Stimulated activated CD4-positive, alpha-beta T cell treated with anti-CD3 and anti-CD28 coated beads, Interleukin-1b, Interleukin-23, amount 100 ng/mL, for 4 hours (primary cell): ENCODE results near the gene PPIL6.

Experiments
- DNase-seq, 2 donors: peaks; one replicate each; pipeline ENCODE4 v3.0.0-alpha.2; 2020; ENCODE audit warnings: low read depth in 2 of 2

The PPIL6 gene

DNA sequence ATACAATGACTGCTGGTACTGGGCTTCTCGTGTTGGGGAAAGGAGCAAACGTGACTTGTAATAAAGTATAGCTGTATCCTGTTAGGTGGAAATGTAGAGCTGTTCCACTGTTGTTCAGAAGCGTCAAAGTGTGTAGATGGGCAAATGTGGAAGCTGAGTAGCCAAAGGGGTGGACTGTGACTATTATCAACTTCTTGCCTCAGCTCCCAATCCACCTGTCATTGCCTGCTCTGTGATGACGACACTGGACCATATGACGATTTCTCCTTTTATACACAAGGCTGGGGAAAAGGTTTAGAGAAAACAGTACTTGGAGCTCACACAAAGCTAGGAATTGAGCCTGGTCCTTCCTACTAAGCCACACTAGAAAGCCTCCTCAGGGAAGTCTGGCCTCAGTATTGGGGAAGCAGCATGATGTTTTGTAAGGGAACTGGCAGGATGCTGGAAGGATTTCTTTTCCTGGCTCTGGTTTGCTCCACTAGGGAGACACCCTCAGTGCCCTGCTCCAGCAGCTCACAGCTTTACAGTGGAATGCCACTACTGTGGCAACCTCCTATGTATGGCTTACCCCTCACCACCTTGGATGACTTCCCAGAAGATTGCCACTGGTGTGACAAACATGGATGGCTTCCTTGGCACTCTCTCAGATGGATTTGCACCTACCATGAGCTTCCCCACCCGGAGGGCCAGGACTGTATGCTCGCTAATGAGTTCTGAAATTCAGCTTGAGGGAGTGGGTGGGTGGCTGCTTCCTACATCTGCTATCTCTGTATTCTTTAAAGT lies 78.1 kb downstream of the PPIL6 start:
- DNase-seq, result no peak

DNA sequence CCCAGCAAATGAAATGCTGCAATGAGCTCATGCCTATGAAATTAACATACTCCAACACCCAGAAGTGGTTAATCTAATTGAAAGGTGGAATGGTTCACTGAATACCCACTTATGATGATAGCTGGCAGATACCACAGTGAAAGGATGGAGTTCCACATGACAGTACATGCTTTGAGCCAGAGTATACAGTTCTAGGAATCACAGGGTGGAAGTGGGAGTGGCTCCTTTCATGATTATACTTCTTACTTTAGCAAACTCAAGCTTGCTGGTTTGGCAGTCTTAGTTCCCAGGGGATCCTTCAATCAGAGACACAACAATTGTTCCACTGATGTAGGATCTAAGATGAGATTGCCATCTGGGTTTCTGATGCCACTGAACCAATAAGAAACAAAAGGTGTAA lies 79.6 kb downstream of the PPIL6 start:
- DNase-seq, result no peak

DNA sequence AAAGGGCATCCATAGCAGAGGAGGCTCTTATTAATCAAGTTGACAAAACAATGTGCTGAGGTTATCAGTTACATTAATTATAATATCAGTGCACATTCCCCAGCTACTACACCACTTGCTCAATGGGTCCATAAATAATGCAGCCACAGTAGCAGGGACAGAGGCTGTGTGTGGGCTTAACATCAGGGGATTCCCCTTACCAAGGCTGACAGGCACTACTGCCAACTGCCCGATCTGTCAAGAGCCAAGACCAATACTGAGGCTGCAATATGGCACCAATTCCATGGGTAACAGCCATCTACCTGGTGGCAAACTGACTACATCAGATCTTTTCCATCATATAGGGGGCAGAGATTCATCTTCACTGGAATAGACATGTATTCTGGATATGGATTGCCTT lies 80.1 kb downstream of the PPIL6 start:
- DNase-seq, result no peak

DNA sequence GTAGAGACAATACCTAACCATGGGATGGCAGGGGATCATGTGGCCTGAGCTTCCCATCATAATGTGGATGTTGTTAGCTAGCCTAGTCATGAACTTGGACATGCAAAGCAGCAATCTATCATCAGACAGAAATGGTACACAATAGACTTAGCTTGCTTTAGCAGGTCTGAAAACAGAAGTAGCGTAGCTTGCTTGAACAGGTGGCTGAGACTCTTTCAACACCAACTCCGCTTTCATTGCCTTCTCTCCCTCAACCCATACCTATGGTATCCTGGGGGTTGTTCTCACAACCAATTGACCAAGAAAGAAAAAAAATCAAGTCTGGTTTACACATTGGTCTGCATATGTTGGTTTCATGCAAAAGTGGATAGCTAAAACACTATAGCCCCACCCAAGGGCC lies 81.2 kb downstream of the PPIL6 start:
- DNase-seq, result no peak

DNA sequence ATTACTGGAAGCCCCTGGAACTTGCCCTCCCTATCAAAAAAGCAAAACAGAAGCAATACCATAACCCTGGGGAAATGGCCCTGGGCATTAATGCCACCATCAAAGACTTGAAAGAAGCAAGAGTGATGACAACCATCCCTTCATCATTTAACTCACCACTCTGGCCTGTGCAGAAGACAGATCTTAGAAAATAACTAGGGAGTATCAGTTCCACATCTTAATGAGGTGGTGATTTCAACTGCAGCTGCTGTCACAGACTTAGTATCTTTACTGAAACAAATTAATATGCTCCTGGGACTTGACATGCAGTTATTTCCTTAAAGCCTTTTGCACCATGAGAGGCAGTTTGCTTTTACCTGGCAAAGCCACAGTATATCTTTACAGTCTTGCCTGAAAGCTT lies 82.2 kb downstream of the PPIL6 start:
- no peak for DNase-seq

DNA sequence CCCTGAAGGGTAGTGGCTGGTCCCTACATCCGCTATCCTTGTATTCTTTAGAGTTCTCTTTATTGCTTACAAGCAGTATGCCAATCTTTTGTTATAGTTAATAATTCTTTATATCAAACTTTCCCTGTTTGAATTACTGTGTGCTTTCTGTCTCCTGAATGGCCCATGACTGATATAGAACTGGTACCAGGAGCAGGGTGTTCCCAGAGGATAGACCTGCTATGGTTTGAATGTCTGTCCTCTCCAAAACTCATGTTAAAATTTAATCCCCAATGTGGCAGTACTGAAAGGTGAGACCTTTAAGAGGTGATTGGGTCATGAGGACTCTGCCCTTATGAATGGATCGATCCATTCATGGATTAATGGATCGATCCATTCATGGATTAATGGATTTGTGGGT lies 84.2 kb downstream of the PPIL6 start:
- DNase-seq, result no peak

DNA sequence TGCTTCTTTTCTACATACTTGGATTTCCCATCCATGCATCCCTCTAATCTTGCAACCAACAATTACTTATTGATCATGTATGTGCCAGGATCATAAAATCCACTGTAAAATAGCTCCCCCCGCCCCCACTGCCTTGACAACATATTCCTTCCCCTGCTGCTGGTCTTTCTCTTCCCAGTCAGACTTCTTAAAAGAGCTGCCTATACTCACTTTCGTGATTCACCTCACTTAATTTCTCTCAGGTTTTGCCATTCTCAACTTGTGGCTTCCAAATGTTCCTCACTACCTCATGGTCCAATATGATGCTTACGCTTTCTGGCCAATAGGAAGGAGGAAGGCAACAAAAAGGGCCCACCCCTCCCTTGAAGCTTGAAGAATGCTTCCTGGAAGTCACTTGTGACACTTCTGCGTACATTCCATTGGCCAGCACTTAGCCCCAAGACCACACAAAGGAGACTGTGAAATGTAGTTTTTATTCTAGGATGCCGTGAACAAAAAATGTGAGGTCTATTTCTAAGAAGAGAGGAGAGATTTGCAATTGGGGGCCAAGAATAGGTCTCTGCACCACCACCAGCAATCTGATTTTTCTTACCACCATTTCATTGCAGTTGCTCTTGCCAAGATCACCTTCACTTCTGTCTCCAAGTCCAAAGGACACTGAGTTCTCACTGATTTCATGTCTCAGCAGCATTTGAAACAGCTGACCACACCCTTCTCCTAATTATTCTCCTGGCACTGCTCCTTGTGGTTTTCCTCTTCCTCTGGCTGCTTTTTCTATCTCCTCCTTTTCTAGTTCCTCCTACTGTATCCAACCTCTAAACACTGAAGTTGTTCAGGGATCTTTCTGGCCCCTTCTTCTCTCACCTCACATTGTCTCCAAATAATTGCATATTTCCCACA lies 88.9 kb downstream of the PPIL6 start:
- DNase-seq, result no peak

DNA sequence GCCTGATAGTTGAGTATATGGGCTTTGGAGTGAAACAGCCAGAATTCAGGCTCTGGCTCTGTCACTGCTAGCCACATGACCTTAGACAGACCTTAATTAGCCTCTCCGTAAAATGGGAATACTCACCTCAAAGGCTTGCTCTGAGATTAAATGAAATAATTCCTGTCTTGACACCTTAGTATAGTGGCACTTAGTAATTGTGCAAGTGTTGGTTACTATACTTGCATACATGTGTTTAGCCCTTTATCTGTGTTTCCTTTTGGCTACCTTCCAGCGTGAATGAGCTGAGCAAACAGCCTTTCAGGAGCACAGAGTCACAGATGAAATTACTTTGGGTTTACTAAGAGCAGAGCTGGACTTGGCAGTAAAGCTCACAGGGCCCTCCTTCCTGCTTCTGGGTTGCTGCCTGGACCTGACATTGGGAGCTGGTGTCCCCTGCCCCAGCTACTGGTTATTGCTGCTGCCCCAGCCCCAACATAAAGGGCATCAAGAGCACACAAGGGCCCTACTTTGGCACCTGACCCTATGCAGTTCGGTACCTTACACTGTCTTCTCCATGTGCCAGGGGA lies 90.9 kb downstream of the PPIL6 start:
- DNase-seq, result no peak

DNA sequence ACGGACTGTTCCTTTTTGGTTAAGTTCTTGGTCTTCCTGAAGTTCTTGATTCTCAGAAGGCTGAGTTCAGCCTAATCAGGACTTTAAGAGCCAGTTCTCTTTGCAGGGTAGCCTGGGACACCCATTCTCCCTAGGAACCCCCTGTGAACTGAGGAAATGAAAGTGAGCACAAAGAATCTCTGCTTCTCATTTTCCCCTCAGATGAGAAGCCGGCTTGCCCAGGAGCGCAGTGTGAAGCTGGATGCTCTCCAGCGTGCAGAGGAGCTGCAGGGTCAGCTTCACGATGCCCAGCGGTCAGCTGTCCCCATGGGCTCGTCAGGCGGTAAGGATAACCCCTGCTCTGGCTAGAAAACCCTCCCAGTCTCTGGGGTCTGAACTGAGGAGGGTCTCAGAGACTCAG lies 92.2 kb downstream of the PPIL6 start:
- DNase-seq, result no peak

DNA sequence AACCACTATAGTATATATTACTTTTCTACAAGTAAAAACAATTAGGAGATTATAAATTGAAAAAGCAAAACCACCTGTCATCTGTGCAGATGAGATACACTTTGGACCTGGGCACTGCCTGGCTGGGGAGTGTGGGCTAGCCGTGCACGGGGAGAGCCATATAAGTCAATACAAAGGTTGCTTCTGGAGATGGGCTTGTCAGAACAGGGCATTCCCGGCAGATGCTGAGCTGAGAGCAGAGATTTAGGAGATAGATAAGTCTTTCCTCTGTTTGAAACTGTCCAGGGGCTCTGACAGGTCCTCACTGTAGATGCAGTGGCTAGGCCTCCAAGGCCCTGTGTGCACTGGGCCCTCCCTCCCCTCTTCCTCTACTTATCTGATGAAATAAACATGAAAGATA lies 92.6 kb downstream of the PPIL6 start:
- no peak for DNase-seq

DNA sequence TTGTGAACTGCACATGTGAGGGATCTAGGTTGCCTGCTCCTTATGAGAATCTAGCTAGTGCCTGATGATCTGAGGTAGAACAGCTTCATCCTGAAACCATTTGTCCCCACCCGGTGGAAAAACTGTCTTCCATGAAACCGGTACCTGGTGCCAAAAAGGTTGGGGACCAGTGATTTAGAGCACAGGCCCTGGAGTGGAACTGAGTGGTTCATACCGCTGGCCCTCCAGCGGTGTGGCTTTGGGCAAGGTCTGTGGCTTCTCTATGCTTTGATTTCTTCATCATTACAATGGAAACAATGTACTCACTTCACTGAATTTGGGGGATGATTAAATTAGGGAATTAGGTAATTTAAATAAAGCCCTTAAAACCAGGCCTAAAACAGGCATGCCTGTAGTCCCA lies 94.4 kb downstream of the PPIL6 start:
- no peak for DNase-seq

DNA sequence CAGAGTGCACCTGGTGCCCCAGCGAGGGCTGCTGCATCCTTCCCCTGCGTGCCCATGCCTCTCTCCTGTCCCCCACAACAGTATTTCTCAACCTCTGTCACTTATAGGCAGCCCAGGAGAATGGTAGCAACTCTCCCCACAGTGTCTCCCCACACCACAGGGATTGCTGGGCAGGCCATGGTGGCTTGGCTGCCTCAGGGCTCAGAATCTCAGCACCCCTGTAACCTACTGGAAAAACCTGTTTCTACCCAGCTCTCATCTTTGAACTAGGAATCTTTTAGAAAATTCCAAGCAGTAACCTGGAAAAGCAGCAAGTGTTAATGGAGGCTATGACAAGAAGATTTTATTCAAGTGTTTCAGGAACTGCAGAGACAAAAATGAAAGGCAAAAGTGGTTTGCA lies 96.2 kb downstream of the PPIL6 start:
- DNase-seq, result no peak

DNA sequence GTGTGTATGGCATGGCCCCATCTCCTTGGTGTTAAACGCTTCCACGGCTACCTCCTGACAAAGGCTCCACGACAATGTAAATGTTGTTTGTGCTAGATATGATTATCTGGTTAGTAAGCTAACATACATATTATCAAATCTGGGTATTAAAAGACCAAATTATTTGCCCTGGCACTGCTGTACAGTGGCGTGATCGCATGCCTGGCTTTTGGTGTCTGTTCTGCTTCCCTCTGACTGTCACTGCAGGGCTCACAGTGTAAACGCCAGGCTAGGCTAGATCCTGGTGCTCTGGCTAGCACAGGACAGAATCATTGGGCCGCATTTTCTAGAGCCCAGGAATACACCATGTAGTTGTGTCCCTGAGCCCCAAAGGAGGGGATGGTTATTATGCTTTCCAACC lies 96.9 kb downstream of the PPIL6 start:
- DNase-seq, result no peak

DNA sequence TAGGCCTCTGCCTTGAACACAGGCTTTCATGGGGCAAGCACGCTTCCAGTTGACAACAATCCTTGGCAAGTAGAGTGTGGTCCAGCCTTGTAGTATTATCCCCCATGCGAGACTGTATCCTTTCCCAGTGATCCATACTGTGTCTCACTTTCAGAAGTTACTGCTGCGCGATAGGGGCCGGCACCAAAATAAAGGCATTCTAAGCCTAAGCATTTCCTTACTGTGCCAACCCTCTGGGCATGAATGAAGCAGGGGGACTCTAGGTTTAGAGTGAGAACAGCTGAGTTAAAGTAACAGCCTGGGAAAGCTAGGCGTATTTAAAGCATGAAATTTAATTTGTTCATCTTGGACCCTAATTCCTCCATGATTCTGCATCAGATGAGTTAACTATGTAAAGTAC lies 97.5 kb downstream of the PPIL6 start:
- DNase-seq, result no peak

DNA sequence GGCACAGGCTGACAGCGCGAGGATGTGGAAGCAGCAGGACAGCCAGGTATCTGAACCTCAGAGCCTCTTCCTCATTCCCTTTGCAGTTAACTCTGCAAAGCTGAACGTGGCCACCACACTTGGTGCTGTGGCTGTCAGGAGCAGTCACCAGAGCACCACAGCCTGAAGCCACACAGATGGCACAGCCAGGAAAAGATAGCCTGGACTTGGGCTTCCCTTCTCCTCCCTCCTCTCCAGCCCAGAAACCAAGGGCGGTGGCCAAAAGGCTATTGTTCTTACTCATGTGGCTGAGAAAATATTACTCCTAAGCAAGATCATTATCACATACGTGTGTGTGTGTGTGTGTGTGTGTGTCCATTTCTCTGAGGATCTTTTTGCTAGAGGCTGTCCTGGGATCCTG lies 97.9 kb downstream of the PPIL6 start:
- no peak for DNase-seq

DNA sequence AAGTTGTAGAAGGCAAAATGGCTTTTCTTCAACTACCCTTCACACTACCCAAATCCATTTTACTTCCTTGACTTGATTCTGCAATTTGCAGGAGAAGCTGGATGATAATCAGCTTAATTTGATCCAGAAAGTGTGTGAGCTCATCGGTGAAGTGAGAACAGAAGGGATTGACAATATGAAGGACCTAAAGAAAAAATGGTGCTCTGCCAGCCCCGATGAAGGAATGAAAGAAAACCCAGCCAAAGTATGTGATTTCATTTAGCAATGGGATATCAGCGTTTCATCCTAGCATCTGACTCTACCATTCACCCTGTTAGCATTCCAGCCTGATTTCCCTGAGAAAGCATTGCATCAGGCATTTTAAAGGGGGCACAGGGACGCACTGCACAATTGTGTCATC lies 99.6 kb downstream of the PPIL6 start:
- no peak for DNase-seq
